CD4-positive, CD25-positive, alpha-beta regulatory T cell (primary cell): Measurements from ENCODE around the gene MAP1LC3B2. TPM values are rescaled to one million over a fixed set of nuclear protein-coding genes. Genes with fewer than 3 reads are reported as not detected.

Experiments
- ATAC-seq, 2 donors: fragments of 150-1000 bp; cut with Tn5 transposase; one replicate each; pipeline ENCODE4 v1.10.0; 2021; ENCODE audit warnings: low read depth in 2 of 2, moderate number of reproducible peaks in 2 of 2, moderate library complexity in 1 of 2
- DNase-seq, 3 donors: peaks; one replicate each; pipeline versions ENCODE4 v3.0.0 to v3.0.0-alpha.2; 2012 to 2022; ENCODE audit warnings: mixed read lengths in 1 of 3
- H3K27ac ChIP-seq: one replicate; pipeline ENCODE4 v1.7.0; 2013; ENCODE audit warnings: mild to moderate bottlenecking, low read length; ENCODE audit not compliant: insufficient read depth, poor library complexity, severe bottlenecking
- H3K27me3 ChIP-seq: one replicate; pipeline ENCODE4 v1.7.0; 2013; ENCODE audit warnings: low read length; ENCODE audit not compliant: control insufficient read depth, insufficient read depth
- H3K36me3 ChIP-seq: one replicate; pipeline ENCODE4 v1.7.0; 2013; ENCODE audit warnings: mild to moderate bottlenecking, low read length, moderate library complexity; ENCODE audit not compliant: control insufficient read depth, insufficient read depth
- H3K4me1 ChIP-seq: 2 replicates; pipeline ENCODE4 v1.7.0; 2013; ENCODE audit warnings: mild to moderate bottlenecking, low read length; ENCODE audit not compliant: insufficient read depth, control insufficient read depth, poor library complexity, severe bottlenecking
- H3K4me3 ChIP-seq: one replicate; pipeline ENCODE4 v1.7.0; 2013; ENCODE audit warnings: low read depth, mild to moderate bottlenecking, low read length, moderate library complexity
- H3K9me3 ChIP-seq, 2 experiments: 1 replicate in 1 of 2; 2 replicates in 1 of 2; pipeline ENCODE4 v1.7.0; 2013; ENCODE audit warnings: low read length in 2 of 2, mild to moderate bottlenecking in 1 of 2, moderate library complexity in 1 of 2; ENCODE audit not compliant: control insufficient read depth in 2 of 2
- H3K27ac Mint-ChIP-seq, 3 donors: one replicate each; pipeline ENCODE4 v1.8.0; 2020 to 2022; ENCODE audit warnings: mild to moderate bottlenecking in 3 of 3, mixed read lengths in 3 of 3, moderate library complexity in 2 of 3
- H3K27me3 Mint-ChIP-seq: one replicate; pipeline ENCODE4 v1.8.0; 2022; ENCODE audit warnings: mild to moderate bottlenecking, mixed read lengths
- H3K36me3 Mint-ChIP-seq: one replicate; pipeline ENCODE4 v1.8.0; 2020; ENCODE audit warnings: mixed read lengths
- H3K4me1 Mint-ChIP-seq, 4 donors: one replicate each; pipeline ENCODE4 v1.8.0; 2020 to 2022; ENCODE audit warnings: mixed read lengths in 4 of 4, mild to moderate bottlenecking in 1 of 4
- H3K4me3 Mint-ChIP-seq, 4 donors: one replicate each; pipeline ENCODE4 v1.8.0; 2020 to 2022; ENCODE audit warnings: mild to moderate bottlenecking in 4 of 4, mixed read lengths in 4 of 4, moderate library complexity in 3 of 4
- H3K9me3 Mint-ChIP-seq, 7 donors: one replicate each; pipeline ENCODE4 v1.8.0; 2020 to 2022; ENCODE audit warnings: mixed read lengths in 7 of 7, mild to moderate bottlenecking in 3 of 7, moderate library complexity in 2 of 7
- polyA plus RNA-seq, 4 donors: library from polyadenylated mRNA; unstranded; fragments of 300-500 nt; fragmentation: Illumina TruSeq; gene quantifications; one replicate each; pipeline ENCODE4 v1.2.3, GENCODE V29; 2021
- total RNA-seq: library from RNA; stranded (reverse); gene quantifications from one replicate; pipeline ENCODE4 v1.2.3, GENCODE V29; 2022

The MAP1LC3B2 gene
- total RNA-seq (2.2 TPM), polyA plus RNA-seq (10 to 100 TPM in 2 of 4 donors, 1 to 10 TPM in 2; 6.7 to 14.2 (median 10.2) TPM)

- Histone ChIP-seq H3K27ac (peak within 1 kb of the TSS; percentile 69), H3K27me3 (no peaks in the 10 kb centered on the region), H3K9me3 (peaks cover 9 to 10% of the 10 kb centered on the region in 2 experiments), H3K4me3 (peak within 1 kb of the TSS; percentile 73), H3K36me3 (no peaks in the 10 kb centered on the region), H3K4me1 (peaks cover 31% of the 10 kb centered on the region)
- peak; percentile 74 to 83 for ATAC-seq
- H3K4me3 Mint-ChIP-seq = peak within 1 kb of the TSS; percentile 76 to 90 (median 86)
- H3K27ac Mint-ChIP-seq = peak within 1 kb of the TSS; percentile 91 to 97 (median 93)
- H3K4me1 Mint-ChIP-seq = peaks cover 10 to 53% (median 33%) of the 10 kb centered on the region in 4 donors
- H3K9me3 Mint-ChIP-seq = peaks cover 0 to 6% (median 0%) of the 10 kb centered on the region in 7 donors
- H3K36me3 Mint-ChIP-seq = peaks cover 3% of the 10 kb centered on the region
- DNase-seq = peak; percentile 42 to 91 (median 74)
- no peaks in the 10 kb centered on the region for H3K27me3 Mint-ChIP-seq
Observed at GRCh38 chr12:116559162-116559935, at the start of gene MAP1LC3B2. MAP1LC3B2 (plus strand) TSS chr12:116559381; CDS start chr12:116575943, 16,562 bp downstream.

- H3K27ac Mint-ChIP-seq = no peak overlapping the region
- H3K27me3 Mint-ChIP-seq = peaks cover 6% of the 10 kb centered on the region
- H3K36me3 Mint-ChIP-seq = no peaks in the 10 kb centered on the region
- Histone ChIP-seq H3K9me3 (no peaks in the 10 kb centered on the region), H3K4me3 (no peak overlapping the region), H3K27ac (no peak overlapping the region), H3K4me1 (no peaks in the 10 kb centered on the region), H3K36me3 (no peaks in the 10 kb centered on the region), H3K27me3 (no peaks in the 10 kb centered on the region)
- H3K9me3 Mint-ChIP-seq = no peaks in the 10 kb centered on the region
- DNase-seq (no peak), ATAC-seq (no peak)
- H3K4me3 Mint-ChIP-seq = no peak overlapping the region
- H3K4me1 Mint-ChIP-seq = peaks cover 0 to under 1% (median 0%) of the 10 kb centered on the region in 4 donors
Observed at GRCh38 chr12:116513944-116514343, 45.2 kb upstream of the MAP1LC3B2 start.

GRCh38 chr12:116515684-116516083 is 43.5 kb upstream of the MAP1LC3B2 start:
- Histone ChIP-seq H3K27me3 (no peaks in the 10 kb centered on the region), H3K4me3 (no peak overlapping the region), H3K36me3 (no peaks in the 10 kb centered on the region), H3K27ac (no peak overlapping the region), H3K4me1 (no peaks in the 10 kb centered on the region), H3K9me3 (no peaks in the 10 kb centered on the region)
- H3K27ac Mint-ChIP-seq = no peak overlapping the region
- DNase-seq (no peak), ATAC-seq (no peak)
- peaks cover 4% of the 10 kb centered on the region for H3K27me3 Mint-ChIP-seq
- H3K36me3 Mint-ChIP-seq = no peaks in the 10 kb centered on the region
- H3K9me3 Mint-ChIP-seq = peaks cover 0 to 1% (median 0%) of the 10 kb centered on the region in 7 donors
- H3K4me3 Mint-ChIP-seq = no peak overlapping the region
- H3K4me1 Mint-ChIP-seq = peaks cover 0 to 2% (median 0%) of the 10 kb centered on the region in 4 donors

GRCh38 chr12:116516657-116517056 is 42.5 kb upstream of the MAP1LC3B2 start:
- ATAC-seq = no peak
- Histone ChIP-seq H3K4me3 (no peak overlapping the region), H3K4me1 (no peaks in the 10 kb centered on the region), H3K9me3 (no peaks in the 10 kb centered on the region), H3K27ac (no peak overlapping the region), H3K36me3 (no peaks in the 10 kb centered on the region), H3K27me3 (no peaks in the 10 kb centered on the region)
- H3K9me3 Mint-ChIP-seq = peaks cover 0 to 1% (median 0%) of the 10 kb centered on the region in 7 donors
- no peaks in the 10 kb centered on the region for H3K27me3 Mint-ChIP-seq
- no peaks in the 10 kb centered on the region for H3K36me3 Mint-ChIP-seq
- no peak overlapping the region for H3K4me3 Mint-ChIP-seq
- H3K4me1 Mint-ChIP-seq = peaks cover 0 to 8% (median 1%) of the 10 kb centered on the region in 4 donors
- no peak overlapping the region for H3K27ac Mint-ChIP-seq
- no peak for DNase-seq

- Histone ChIP-seq H3K36me3 (no peaks in the 10 kb centered on the region), H3K27me3 (no peaks in the 10 kb centered on the region), H3K4me3 (no peak overlapping the region), H3K4me1 (no peaks in the 10 kb centered on the region), H3K27ac (no peak overlapping the region), H3K9me3 (no peaks in the 10 kb centered on the region)
- no peak overlapping the region for H3K27ac Mint-ChIP-seq
- ATAC-seq = no peak
- DNase-seq = no peak
- H3K4me1 Mint-ChIP-seq = peaks cover 0 to 8% (median 1%) of the 10 kb centered on the region in 4 donors
- H3K9me3 Mint-ChIP-seq = peaks cover 0 to 1% (median 0%) of the 10 kb centered on the region in 7 donors
- H3K36me3 Mint-ChIP-seq = no peaks in the 10 kb centered on the region
- no peaks in the 10 kb centered on the region for H3K27me3 Mint-ChIP-seq
- no peak overlapping the region for H3K4me3 Mint-ChIP-seq
Observed at GRCh38 chr12:116517431-116518045, 41.6 kb upstream of the MAP1LC3B2 start.

GRCh38 chr12:116520225-116520760 is 38.9 kb upstream of the MAP1LC3B2 start:
- Histone ChIP-seq H3K27me3 (no peaks in the 10 kb centered on the region), H3K4me3 (no peak overlapping the region), H3K27ac (no peak overlapping the region), H3K4me1 (no peaks in the 10 kb centered on the region), H3K36me3 (no peaks in the 10 kb centered on the region), H3K9me3 (no peaks in the 10 kb centered on the region)
- ATAC-seq (no peak), DNase-seq (no peak)
- peaks cover 0 to 8% (median 1%) of the 10 kb centered on the region in 4 donors for H3K4me1 Mint-ChIP-seq
- peaks cover 0 to 1% (median 0%) of the 10 kb centered on the region in 7 donors for H3K9me3 Mint-ChIP-seq
- H3K4me3 Mint-ChIP-seq = no peak overlapping the region
- no peak overlapping the region for H3K27ac Mint-ChIP-seq
- no peaks in the 10 kb centered on the region for H3K36me3 Mint-ChIP-seq
- no peaks in the 10 kb centered on the region for H3K27me3 Mint-ChIP-seq

- no peak overlapping the region for H3K27ac Mint-ChIP-seq
- peaks cover 0 to 1% (median 0%) of the 10 kb centered on the region in 7 donors for H3K9me3 Mint-ChIP-seq
- no peaks in the 10 kb centered on the region for H3K9me3 ChIP-seq
- peaks cover 0 to 8% (median 1%) of the 10 kb centered on the region in 4 donors for H3K4me1 Mint-ChIP-seq
- no peaks in the 10 kb centered on the region for H3K4me1 ChIP-seq
- no peaks in the 10 kb centered on the region for H3K36me3 Mint-ChIP-seq
- H3K27me3 Mint-ChIP-seq = no peaks in the 10 kb centered on the region
- DNase-seq (peak in 1 of 3 donors; percentile 40), ATAC-seq (no peak)
- H3K27me3 ChIP-seq = no peaks in the 10 kb centered on the region
- H3K27ac ChIP-seq = no peak overlapping the region
- H3K4me3 Mint-ChIP-seq = no peak overlapping the region
- no peaks in the 10 kb centered on the region for H3K36me3 ChIP-seq
- H3K4me3 ChIP-seq = no peak overlapping the region
Observed at GRCh38 chr12:116520801-116521471, 38.2 kb upstream of the MAP1LC3B2 start.
